ENCODE measurements around the gene F11R. TPM values are rescaled to one million over a fixed set of nuclear protein-coding genes. Genes with fewer than 3 reads are reported as not detected.
A peak's percentile ranks its signal among the peaks of the same experiment; 100 is the strongest.
"Not testable (repeated sequence)": the region's sequence is repeated elsewhere in the genome, so short reads cannot be mapped to it uniquely, and the experiment has no call there.

Gene F11R
- total RNA-seq, 4 donors from 2014 or later, result 31.7 to 52.8 (median 44.4) TPM

GRCh38 chr1:160954158-160955104 is 66.5 kb downstream of the F11R start, which contains the start of gene ITLN2:
ITLN2 (minus strand) TSS chr1:160954809; CDS start chr1:160954741, 68 bp downstream.
- TF ChIP-seq, protein P1, sequence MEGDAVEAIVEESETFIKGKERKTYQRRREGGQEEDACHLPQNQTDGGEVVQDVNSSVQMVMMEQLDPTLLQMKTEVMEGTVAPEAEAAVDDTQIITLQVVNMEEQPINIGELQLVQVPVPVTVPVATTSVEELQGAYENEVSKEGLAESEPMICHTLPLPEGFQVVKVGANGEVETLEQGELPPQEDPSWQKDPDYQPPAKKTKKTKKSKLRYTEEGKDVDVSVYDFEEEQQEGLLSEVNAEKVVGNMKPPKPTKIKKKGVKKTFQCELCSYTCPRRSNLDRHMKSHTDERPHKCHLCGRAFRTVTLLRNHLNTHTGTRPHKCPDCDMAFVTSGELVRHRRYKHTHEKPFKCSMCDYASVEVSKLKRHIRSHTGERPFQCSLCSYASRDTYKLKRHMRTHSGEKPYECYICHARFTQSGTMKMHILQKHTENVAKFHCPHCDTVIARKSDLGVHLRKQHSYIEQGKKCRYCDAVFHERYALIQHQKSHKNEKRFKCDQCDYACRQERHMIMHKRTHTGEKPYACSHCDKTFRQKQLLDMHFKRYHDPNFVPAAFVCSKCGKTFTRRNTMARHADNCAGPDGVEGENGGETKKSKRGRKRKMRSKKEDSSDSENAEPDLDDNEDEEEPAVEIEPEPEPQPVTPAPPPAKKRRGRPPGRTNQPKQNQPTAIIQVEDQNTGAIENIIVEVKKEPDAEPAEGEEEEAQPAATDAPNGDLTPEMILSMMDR (IDR thresholded peaks at IDR 0.05), result no peak
- DNase-seq (ENCODE audit: low spot score) (no peak), ATAC-seq (ENCODE audit: low FRiP score) (no peak)

DNA sequence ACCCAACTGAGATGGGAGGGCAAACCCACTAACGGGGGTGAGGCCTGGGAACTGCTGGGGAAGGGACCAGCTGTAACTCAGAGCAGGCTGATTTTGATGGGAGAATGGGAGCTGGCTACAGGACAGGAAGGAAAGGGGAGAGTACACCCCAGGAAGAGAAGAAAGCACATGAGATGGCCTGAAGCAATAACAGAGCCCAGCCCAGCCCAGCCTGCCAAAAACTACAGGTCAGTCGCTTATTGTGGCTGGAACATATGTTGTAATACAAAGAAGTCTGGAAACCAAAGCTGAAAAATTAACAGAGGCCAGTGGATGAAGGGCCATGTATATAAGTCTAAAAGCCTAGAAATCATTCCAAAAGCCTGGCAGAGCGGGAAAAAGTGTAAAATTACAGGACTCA is 67.9 kb downstream of the F11R start:
- TF ChIP-seq, protein P1 (IDR thresholded peaks at IDR 0.05), result no peak
- DNase-seq (ENCODE audit: low spot score) (no peak), ATAC-seq (ENCODE audit: low FRiP score) (peak; percentile 43)

DNA sequence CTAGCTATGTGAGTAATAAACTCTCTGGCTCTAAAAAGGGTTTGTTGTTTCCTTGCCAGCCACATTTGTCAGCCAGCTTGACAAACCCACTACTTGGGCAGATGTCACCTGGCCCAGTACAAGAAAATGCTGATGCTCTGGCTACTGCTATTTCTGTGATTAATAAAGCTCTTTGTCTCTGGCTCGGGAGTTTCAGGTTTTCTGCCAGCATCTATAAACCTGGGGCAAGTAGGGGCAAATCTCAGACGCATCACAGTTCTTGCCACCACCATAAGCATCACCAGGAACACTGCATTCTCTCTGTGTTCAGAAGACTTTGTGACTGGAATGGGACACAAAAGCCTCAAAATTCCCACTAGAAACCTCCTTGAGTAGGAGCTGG is 68.8 kb downstream of the F11R start:
- DNase-seq (ENCODE audit: low spot score) (no peak), ATAC-seq (ENCODE audit: low FRiP score) (no peak)
- TF ChIP-seq, protein P1 (IDR thresholded peaks at IDR 0.05), result no peak

- TF ChIP-seq, protein P1 (IDR thresholded peaks at IDR 0.05), result no peak
- DNase-seq (ENCODE audit: low spot score) (peak; percentile 36), ATAC-seq (ENCODE audit: low FRiP score) (peak; percentile 79)
Observed at GRCh38 chr1:160951443-160952128, 69.4 kb downstream of the F11R start.

- ATAC-seq (ENCODE audit: low FRiP score) (no peak), DNase-seq (ENCODE audit: low spot score) (no peak)
- TF ChIP-seq, protein P1 (IDR thresholded peaks at IDR 0.05), result no peak
Observed at GRCh38 chr1:160950657-160951056, 70.3 kb downstream of the F11R start.

DNA sequence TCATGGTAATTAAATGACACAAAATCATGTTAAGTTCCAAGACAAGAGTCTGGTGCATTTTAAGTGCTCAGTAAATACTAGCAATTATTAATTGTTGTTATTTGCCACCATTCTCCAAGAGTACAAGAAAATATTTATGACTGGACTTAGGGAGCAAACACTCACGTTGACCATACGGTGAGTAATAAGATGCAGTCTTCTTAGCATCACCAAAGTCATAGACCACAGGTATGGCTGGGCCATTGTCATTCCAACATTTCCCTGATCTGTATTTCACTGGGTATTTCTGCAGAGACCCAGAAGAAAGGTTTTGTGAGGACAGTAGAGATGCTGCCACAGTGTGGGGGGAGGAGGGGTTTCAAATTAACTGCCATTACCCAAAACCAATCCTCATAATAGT is 71.1 kb downstream of the F11R start:
- ATAC-seq (ENCODE audit: low FRiP score) (no peak), DNase-seq (ENCODE audit: low spot score) (no peak)
- TF ChIP-seq, protein P1 (IDR thresholded peaks at IDR 0.05), result no peak

GRCh38 chr1:160949216-160949880 is 71.6 kb downstream of the F11R start:
- not testable (repeated sequence) for DNase-seq (ENCODE audit: low spot score); ATAC-seq (ENCODE audit: low FRiP score)

- DNase-seq (ENCODE audit: low spot score); ATAC-seq (ENCODE audit: low FRiP score): not testable (repeated sequence)
Observed at GRCh38 chr1:160947174-160947759, 73.7 kb downstream of the F11R start.

GRCh38 chr1:160945881-160946280 is 75.1 kb downstream of the F11R start:
- not testable (repeated sequence) for DNase-seq (ENCODE audit: low spot score)
- ATAC-seq (ENCODE audit: low FRiP score), result peak; percentile 46

Data from omental fat pad (tissue), 4 donors.